ENCODE results near the gene ARHGAP1.

ARHGAP1 gene

DNA sequence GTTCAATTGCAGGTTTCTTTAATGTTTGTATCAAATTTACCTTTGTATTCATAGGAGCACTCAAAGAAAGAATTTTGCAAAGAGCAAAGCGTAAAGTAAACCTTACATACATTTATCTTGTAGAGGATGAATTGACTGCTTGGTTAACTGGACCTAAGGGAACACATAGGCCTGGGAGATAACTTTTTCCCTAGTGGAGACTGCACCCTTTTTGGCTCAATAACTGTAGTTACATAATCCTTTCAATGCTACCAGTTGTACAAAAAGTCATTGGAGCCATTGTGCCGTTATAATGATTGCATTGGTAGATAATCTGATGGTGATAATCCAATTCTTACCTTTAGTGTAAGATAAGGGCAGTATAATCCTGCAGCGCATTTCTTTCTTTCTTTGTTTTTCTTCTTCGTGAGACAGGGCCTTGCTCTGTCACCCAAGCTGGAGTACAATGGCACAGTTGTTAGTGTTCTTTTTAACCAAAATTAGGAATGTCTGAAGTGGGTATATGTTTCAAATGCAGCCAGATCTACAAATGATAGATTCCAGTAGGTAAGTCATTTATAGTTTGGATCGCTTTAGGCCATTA lies 64.8 kb downstream of the ARHGAP1 start:
- DNase-seq: no peak

DNA sequence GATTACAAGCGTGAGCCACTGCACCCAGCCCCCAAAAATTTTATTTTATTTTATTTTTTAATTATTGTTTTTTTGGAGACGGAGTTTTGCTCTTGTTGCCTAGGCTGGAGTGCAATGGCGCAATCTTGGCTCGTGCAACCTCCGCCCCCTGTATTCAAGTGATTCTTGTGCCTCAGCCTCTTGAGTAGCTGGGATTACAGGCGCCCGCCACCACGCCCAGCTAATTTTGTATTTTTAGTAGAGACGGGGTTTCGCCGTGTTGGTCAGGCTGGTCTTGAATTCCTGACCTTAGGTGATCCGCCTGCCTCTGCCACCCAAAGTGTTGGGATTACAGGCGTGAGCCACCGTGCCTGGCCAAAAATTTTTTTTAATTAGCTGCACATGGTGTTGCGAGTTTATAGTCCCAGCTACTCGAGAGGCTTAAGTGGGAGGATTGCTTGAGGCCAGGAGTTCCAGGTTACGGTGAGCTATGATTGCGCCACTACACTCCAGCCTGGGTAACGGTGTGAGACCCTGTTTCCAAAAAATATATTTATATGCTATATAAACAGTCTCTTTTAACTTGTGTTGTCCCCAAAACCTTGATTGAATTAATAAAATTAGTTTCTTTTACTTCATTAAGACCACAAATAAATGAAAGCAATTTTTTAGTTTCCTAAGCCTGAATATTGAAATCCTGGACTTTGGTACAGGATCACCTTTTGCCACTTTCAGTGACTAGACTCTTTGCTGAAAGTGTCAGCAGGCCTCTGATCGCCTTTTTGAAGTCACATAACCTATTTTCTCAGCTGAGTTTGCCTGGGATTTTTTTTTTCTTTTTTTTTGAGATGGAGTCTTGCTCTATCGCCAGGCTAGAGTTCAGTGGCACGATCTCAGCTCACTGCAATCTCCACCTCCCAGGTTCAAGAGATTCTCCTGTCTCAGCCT lies 66.9 kb downstream of the ARHGAP1 start:
- DNase-seq: no peak

DNA sequence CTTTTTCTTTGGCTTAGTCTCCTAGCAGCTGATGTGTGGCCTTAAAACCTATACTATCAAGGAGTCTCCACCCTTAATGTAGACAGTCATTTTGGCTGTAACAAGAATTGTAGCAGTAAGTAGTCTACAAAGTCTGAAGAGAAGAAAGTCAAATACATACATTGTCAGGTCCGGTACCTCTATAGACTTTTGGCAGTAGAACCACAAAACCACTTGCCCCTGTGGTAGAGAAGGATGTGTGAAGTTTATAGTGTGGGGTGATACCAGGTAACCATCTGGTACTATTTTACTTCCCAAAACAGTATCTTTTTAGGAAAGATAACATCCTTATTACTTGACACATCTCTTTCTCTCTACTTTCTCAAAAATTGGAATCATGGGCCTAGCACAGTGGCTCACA lies 67.9 kb downstream of the ARHGAP1 start:
- DNase-seq: no peak

DNA sequence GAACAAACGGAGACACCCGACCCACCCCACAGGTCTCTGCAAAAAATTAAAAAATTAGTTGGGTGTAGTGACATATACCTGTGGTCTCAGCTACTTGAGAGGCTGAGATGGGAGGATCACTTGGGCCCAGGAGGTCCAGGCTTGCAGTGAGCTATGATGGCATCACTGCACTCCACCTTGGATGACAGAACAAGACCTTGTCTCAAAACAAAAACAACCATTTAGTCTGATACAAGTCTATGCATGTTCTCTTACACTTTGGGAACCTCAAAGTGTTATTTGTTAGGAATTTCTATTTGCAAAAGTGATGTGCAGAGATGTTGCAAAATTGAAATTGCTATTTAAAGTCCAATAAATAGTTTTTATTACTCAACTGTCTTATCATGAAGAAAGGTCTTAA lies 68.7 kb downstream of the ARHGAP1 start:
- no peak for DNase-seq

DNA sequence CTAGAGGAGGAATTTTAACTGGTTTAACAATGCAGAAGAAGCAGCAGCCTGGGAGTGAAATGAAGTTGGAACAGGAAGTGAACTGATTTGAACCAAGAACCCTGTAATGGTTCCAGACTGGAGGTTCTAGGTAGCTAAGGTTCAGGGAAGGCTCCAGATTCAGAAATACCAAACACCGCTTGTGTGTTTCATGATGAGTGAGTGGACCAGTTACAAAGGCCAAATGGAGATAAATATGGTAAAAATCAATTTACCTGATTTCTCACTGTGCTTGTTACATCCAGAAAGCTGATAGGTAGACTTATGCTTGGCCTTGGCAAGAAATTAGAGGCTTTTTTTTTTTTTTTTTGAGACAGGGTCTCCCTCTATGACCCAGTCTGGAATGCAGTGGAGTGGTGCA lies 70.2 kb downstream of the ARHGAP1 start:
- DNase-seq: no peak

DNA sequence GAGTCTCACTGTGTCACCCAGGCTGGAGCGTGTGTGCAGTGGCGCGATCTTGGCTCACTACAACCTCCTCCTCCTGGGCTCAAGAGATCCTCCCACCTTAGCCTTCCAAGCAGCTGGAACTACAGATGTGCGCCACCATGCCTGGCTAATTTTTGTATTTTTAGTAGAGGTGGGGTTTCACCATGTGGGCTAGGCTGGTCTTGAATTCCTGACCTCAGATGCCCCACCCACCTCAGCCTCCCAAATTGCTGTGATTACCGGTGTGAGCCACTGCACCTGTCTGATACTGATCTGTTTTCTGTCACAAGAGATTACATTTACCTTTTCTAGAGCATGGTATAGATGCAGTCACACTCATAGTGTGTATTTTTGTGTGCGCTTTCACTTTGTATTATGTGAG lies 71.5 kb downstream of the ARHGAP1 start:
- no peak for DNase-seq

All from NCI-H146 (cell line).